ENCODE results near the gene FGD5.

FGD5 gene

DNA sequence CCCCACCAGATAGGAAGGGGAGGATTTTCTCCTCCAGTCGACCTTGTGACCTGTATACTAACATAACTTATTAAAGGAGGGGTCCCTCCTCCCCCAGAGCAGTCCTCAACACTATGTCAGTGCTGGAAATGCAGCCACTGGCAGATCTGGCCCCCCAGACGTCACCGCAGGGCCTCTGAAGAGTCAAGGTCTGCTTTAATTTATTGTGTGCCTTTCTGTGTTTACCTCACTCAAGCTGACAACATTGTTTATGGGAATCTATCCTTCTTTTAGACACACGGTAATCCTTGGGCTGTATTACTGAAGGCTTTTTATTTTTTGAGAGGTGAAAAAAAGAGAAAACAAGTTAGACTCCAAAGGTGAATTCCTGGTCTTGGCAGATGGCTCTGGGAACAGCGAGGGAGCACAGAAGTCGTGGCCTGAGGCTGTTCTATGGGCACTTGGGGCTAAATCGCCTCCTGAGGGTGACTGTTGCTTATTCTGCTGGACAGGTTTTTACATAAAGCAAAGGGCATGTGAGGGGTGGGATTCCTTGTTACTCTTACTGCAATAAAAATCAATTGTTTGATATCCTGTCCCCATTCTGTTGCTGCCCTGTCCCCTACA, 115.2 kb downstream of the FGD5 start:
- Histone ChIP-seq H3K27ac (no peak overlapping the region), H3K4me3 (ENCODE audit: low read depth in 1 of 2, low read length in 1 of 2) (no peak overlapping the region), H3K9me3 (no peaks in the 10 kb centered on the region), H3K36me3 (no peaks in the 10 kb centered on the region), H3K4me1 (ENCODE audit: control insufficient read depth in 1 of 2, insufficient read depth in 1 of 2, low read depth in 1 of 2, low read length in 1 of 2) (peaks cover 3 to 7% of the 10 kb centered on the region in 2 experiments), H3K27me3 (no peaks in the 10 kb centered on the region)
- TF ChIP-seq, protein P1, sequence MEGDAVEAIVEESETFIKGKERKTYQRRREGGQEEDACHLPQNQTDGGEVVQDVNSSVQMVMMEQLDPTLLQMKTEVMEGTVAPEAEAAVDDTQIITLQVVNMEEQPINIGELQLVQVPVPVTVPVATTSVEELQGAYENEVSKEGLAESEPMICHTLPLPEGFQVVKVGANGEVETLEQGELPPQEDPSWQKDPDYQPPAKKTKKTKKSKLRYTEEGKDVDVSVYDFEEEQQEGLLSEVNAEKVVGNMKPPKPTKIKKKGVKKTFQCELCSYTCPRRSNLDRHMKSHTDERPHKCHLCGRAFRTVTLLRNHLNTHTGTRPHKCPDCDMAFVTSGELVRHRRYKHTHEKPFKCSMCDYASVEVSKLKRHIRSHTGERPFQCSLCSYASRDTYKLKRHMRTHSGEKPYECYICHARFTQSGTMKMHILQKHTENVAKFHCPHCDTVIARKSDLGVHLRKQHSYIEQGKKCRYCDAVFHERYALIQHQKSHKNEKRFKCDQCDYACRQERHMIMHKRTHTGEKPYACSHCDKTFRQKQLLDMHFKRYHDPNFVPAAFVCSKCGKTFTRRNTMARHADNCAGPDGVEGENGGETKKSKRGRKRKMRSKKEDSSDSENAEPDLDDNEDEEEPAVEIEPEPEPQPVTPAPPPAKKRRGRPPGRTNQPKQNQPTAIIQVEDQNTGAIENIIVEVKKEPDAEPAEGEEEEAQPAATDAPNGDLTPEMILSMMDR (IDR thresholded peaks at IDR 0.05), result no peak

DNA sequence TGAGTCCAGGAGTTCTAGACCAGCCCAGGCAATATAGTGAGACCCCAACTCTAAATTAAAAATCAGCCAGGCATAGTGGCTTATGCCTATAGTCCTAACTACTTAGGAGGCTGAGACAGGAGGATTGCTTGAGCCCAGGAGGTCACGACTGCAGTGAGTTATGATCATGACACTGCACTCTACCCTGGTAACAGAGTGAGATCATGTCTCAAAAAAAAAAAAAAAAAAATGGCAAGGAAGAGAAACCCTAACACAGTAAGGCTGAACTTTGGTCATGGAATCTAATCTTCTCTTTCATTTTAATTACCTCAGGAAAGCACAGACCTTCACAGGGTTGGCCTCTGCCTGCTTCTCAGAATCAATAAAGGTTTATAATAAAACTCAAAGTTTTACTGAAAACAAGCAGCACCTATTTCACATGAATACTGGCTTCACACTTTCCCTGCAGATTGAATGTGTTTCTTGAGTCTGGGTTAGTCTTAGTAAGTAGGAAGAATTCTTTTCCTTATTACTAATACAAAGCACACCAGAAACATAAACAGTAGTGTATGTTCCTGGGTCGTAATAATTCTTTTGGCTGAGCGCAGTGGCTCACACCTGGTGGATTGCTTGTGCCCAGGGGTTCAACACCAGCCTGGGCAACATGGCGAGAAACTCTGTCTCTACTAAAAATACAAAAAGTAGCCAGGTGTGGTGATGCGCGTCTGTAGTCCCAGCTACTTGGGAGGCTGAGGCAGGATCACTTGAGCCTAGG, 117.0 kb downstream of the FGD5 start:
- no peaks in the 10 kb centered on the region for H3K9me3 ChIP-seq
- TF ChIP-seq, protein P1 (IDR thresholded peaks at IDR 0.05), result no peak
- no peaks in the 10 kb centered on the region for H3K27me3 ChIP-seq
- no peaks in the 10 kb centered on the region for H3K36me3 ChIP-seq
- no peak overlapping the region for H3K4me3 ChIP-seq (ENCODE audit: low read depth in 1 of 2, low read length in 1 of 2)
- H3K4me1 ChIP-seq (ENCODE audit: control insufficient read depth in 1 of 2, insufficient read depth in 1 of 2, low read depth in 1 of 2, low read length in 1 of 2), result peaks cover 7 to 12% of the 10 kb centered on the region in 2 experiments
- H3K27ac ChIP-seq, result no peak overlapping the region

DNA sequence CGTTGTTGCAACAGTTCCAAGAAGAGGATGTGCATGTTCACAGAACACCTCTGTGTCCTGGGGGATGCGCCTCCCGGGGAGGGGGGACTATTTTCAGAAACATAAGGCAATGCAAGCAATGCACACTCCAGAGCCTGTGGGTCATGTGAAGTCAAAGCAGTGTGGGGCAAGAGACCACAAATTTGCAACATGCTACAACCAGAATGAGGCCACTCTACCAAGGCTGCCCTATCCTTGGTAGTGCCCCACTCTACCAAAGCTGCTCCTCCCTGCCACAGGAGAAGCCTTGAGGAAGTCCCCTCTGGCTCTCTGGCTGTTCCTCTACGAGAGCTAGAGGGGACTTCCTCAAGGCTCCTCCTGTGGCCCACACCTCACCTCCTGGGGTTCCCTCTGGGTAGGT, 120.2 kb downstream of the FGD5 start:
- Histone ChIP-seq H3K4me1 (ENCODE audit: control insufficient read depth in 1 of 2, insufficient read depth in 1 of 2, low read depth in 1 of 2, low read length in 1 of 2) (peaks cover 7 to 12% of the 10 kb centered on the region in 2 experiments), H3K9me3 (no peaks in the 10 kb centered on the region), H3K4me3 (ENCODE audit: low read depth in 1 of 2, low read length in 1 of 2) (no peak overlapping the region), H3K27ac (peak overlapping the region; percentile 30), H3K27me3 (no peaks in the 10 kb centered on the region), H3K36me3 (peaks cover 12% of the 10 kb centered on the region)
- TF ChIP-seq, protein P1 (IDR thresholded peaks at IDR 0.05), result no peak

DNA sequence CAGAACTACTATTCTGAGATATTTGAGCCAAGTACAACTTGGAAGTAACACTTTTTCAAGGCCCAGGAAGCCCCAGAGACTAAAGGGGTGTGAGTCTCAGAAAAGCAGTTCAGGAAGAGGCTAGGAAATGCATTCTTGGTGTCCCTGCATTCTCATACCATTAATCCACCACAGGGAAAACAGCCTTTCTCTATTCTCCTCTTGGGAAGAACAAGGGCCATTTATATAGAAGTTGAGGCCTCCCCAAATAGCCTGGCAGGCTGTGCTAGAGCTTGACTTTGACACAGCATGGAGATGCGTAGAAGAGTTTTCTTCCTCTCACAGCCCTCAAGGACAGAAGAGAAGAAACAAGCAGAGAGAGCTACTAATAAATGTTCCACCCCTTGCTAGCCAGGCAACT, 123.1 kb downstream of the FGD5 start:
- H3K27me3 ChIP-seq, result no peaks in the 10 kb centered on the region
- TF ChIP-seq, protein P1 (IDR thresholded peaks at IDR 0.05), result no peak
- H3K4me1 ChIP-seq (ENCODE audit: control insufficient read depth in 1 of 2, insufficient read depth in 1 of 2, low read depth in 1 of 2, low read length in 1 of 2), result peaks cover 26 to 31% of the 10 kb centered on the region in 2 experiments
- H3K9me3 ChIP-seq, result no peaks in the 10 kb centered on the region
- H3K36me3 ChIP-seq, result peaks cover 27% of the 10 kb centered on the region
- no peak overlapping the region for H3K27ac ChIP-seq
- no peak overlapping the region for H3K4me3 ChIP-seq (ENCODE audit: low read depth in 1 of 2, low read length in 1 of 2)

DNA sequence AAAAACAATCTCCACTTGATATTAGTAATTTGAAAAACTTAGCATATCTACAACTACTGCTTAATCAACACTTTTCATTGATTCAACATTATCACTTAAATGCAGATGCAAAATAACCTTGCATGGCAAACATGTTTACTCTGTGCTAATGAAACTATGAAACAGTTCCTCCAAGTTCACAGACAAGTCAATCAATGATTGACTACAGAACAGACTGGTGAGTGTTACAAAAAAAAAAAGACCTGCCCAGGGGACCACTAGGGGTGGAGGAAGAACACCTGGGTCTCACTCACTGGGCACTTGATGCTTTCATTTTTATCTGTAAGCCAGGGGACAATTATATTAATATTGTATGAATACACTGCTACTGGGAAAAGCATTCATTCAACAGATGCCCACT, 124.3 kb downstream of the FGD5 start:
- no peaks in the 10 kb centered on the region for H3K27me3 ChIP-seq
- peaks cover 28 to 34% of the 10 kb centered on the region in 2 experiments for H3K4me1 ChIP-seq (ENCODE audit: control insufficient read depth in 1 of 2, insufficient read depth in 1 of 2, low read depth in 1 of 2, low read length in 1 of 2)
- no peaks in the 10 kb centered on the region for H3K9me3 ChIP-seq
- TF ChIP-seq, protein P1 (IDR thresholded peaks at IDR 0.05), result no peak
- H3K4me3 ChIP-seq (ENCODE audit: low read depth in 1 of 2, low read length in 1 of 2), result no peak overlapping the region
- H3K36me3 ChIP-seq, result peaks cover 27% of the 10 kb centered on the region
- no peak overlapping the region for H3K27ac ChIP-seq
